K562 (cell line): ENCODE results near the gene ZBTB48. TPM values are rescaled to one million over a fixed set of nuclear protein-coding genes. Genes with fewer than 3 reads are reported as not detected.
A peak's percentile ranks its signal among the peaks of the same experiment; 100 is the strongest.

Experiments used
- BACH1 ChIP-seq: fragments of 200-800 bp; sonication (Bioruptor generic); IDR thresholded peaks from 2 replicates; pipeline ENCODE4 v1.6.1; 2016; ENCODE audit warnings: missing genetic modification characterization, missing compliant biosample characterization
- CBX3 ChIP-seq, 2 experiments: IDR thresholded peaks; 1 replicate in 1 of 2; 2 replicates in 1 of 2; pipeline ENCODE4 v1.6.1; 2012; ENCODE audit warnings: inconsistent platforms in 2 of 2, low read length in 2 of 2, borderline replicate concordance in 1 of 2, control low read depth in 1 of 2
- ELF2 ChIP-seq: fragments of 250-450 bp; sonication (Bioruptor Pico); IDR thresholded peaks from 2 replicates; pipeline ENCODE4 v1.5.0; 2021; ENCODE audit warnings: mild to moderate bottlenecking
- FOSL1 ChIP-seq: fragments of 200-800 bp; sonication (Bioruptor generic); conservative IDR thresholded peaks from 2 replicates; pipeline ENCODE4 v1.6.1; 2016; ENCODE audit warnings: missing genetic modification characterization, missing compliant biosample characterization
- HSF4 ChIP-seq: fragments of 250-450 bp; sonication (Bioruptor Pico); IDR thresholded peaks from 2 replicates; pipeline ENCODE4 v2.1.2; 2022; ENCODE audit warnings: mild to moderate bottlenecking, moderate library complexity, borderline replicate concordance
- ILF3 ChIP-seq: fragments of 450-650 bp; IDR thresholded peaks from 2 replicates; pipeline ENCODE4 v1.6.1; 2018; ENCODE audit warnings: antibody characterized with exemption, mild to moderate bottlenecking, moderate library complexity, borderline replicate concordance
- JUN ChIP-seq, 2 experiments: sonication (generic) in 1 of 2; formaldehyde crosslinking in 1 of 2; IDR thresholded peaks; 2 replicates each; pipeline versions ENCODE4 v1.6.1 to v1.8.0; 2012 to 2022; ENCODE audit warnings: borderline replicate concordance in 2 of 2, mild to moderate bottlenecking in 2 of 2, improper control_type of control experiment in 1 of 2, low read depth in 1 of 2, low read length in 1 of 2, missing genetic modification reagents in 1 of 2
- NFRKB ChIP-seq: fragments of 450-650 bp; IDR thresholded peaks from 2 replicates; pipeline ENCODE4 v1.6.1; 2016; ENCODE audit warnings: low read depth
- SNRNP70 ChIP-seq: fragments of 200-400 bp; formaldehyde crosslinking; optimal IDR thresholded peaks from 2 replicates; pipeline ENCODE3; 2017; ENCODE audit warnings: low read depth, low read length
- STAT5B ChIP-seq: fragments of 250-450 bp; sonication (Bioruptor Pico); IDR thresholded peaks from 2 replicates; pipeline ENCODE4 v1.8.0; 2021; ENCODE audit warnings: mild to moderate bottlenecking, inconsistent platforms
- SUPT5H ChIP-seq: fragments of 450-650 bp; IDR thresholded peaks from 2 replicates; pipeline ENCODE4 v1.6.1; 2016
- ZBED1 ChIP-seq: IDR thresholded peaks from 2 replicates; pipeline ENCODE4 v1.6.1; 2014
- ZNF551 ChIP-seq: fragments of 250-450 bp; sonication (Bioruptor Pico); IDR thresholded peaks from 2 replicates; pipeline ENCODE4 v1.5.0; 2021; ENCODE audit warnings: mild to moderate bottlenecking, moderate library complexity
- polyA plus RNA-seq, 8 experiments: library from polyadenylated mRNA; depleted of rRNA in 4 of 8; stranded (reverse) in 5 of 8; unstranded in 3 of 8; fragments of >200 nt; fragmentation: Nextera tagmentation in 2 of 8; fragmentation: Illumina TruSeq in 1 of 8; extraction: Ambion mirVana in 2 of 8; extraction: Trizol in 1 of 8; gene quantifications; 2 replicates each; pipeline versions ENCODE4 v1.2.1 to v1.2.3, GENCODE V29; 2011 to 2014; ENCODE audit warnings: inconsistent platforms in 1 of 8, missing spikeins in 1 of 8
- total RNA-seq, 7 experiments: library from RNA; depleted of rRNA in 6 of 7; stranded (reverse); fragments of >200 nt in 6 of 7; fragmentation: Illumina TruSeq in 2 of 7; extraction: Trizol in 2 of 7; gene quantifications; 2 replicates each; pipeline versions ENCODE4 v1.2.1 to v1.2.3, GENCODE V29; 2011 to 2021; ENCODE audit warnings: low replicate concordance in 1 of 7
- TF ChIP-seq, protein P1 (sequence below): sonication (generic); formaldehyde crosslinking; IDR thresholded peaks from 2 replicates; pipeline ENCODE4 v1.8.0; 2022; ENCODE audit warnings: mild to moderate bottlenecking, low read depth, missing genetic modification reagents
- TF ChIP-seq, protein P2 (sequence below): sonication (generic); formaldehyde crosslinking; IDR thresholded peaks from 2 replicates; pipeline ENCODE4 v1.9.0; 2022; ENCODE audit warnings: mild to moderate bottlenecking, missing genetic modification reagents
- TF ChIP-seq, protein P3 (sequence below), 2 experiments: IDR thresholded peaks in 1 of 2; conservative IDR thresholded peaks in 1 of 2; 2 replicates each; pipeline ENCODE4 v1.6.1; 2016; ENCODE audit warnings: low read depth in 2 of 2, mild to moderate bottlenecking in 1 of 2, missing compliant biosample characterization in 1 of 2, missing genetic modification characterization in 1 of 2, moderate library complexity in 1 of 2
- TF ChIP-seq, protein P4 (sequence below): fragments of 150-350 bp; IDR thresholded peaks from 2 replicates; pipeline ENCODE4 v1.6.1; 2014; ENCODE audit warnings: low read depth, mild to moderate bottlenecking, low read length, borderline replicate concordance

ZBTB48 gene
- total and polyA plus RNA-seq, 9 of the 15 experiments (the other 6 are each of a cell fraction or from before 2014, with no cell fraction given) = 1.9 to 66.9 (median 29.5) TPM

DNA sequence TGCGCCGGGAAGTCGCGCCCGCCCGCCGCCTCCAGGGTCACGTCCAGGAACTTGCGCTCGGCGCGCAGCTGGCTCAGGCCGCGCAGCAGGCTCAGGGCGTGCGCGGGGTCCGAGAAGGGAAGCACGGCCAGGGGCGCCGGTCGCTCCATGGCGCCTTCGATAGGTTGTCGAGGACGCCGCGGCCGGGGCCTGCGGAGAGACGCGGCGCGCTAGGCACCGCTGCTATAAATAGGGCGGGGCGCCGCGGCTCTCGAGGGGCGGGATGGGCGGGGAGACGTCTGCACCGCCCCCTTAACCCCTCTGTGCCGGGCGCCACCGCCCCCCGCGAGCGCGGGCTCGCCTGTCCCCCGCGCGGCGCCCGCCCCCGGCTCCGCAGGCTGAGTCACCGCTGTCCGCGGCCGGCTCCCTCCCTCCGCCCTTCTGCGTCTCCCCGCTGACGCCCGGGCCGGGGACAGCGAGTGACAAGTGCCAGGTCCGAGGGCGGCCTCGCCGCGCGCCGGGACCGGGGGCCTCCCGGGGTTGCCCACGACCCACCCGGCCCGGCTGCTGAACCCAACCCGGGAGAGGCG is 23.0 kb downstream of the ZBTB48 start, which contains the start of gene KLHL21 (continued):
- TF ChIP-seq, protein P1, sequence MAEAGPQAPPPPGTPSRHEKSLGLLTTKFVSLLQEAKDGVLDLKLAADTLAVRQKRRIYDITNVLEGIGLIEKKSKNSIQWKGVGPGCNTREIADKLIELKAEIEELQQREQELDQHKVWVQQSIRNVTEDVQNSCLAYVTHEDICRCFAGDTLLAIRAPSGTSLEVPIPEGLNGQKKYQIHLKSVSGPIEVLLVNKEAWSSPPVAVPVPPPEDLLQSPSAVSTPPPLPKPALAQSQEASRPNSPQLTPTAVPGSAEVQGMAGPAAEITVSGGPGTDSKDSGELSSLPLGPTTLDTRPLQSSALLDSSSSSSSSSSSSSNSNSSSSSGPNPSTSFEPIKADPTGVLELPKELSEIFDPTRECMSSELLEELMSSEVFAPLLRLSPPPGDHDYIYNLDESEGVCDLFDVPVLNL = no peak
- TF ChIP-seq NFRKB (no peak), SUPT5H (peak; percentile 83), ELF2 (CRISPR knock-in tag) (no peak), SNRNP70 (no peak), FOSL1 (peak; percentile 95), CBX3 (IDR thresholded peaks at IDR 0.05; ENCODE audit: borderline replicate concordance in 1 of 2, low read length in 2 of 2) (peak in 1 of 2 experiments; percentile 34; a peak in 1 of 3 replicates), ILF3 (peak; percentile 85; the same call in 1 of the 2 replicates), BACH1 (tag) (no peak), ZBED1 (no peak), JUN (IDR thresholded peaks at IDR 0.05; ENCODE audit: borderline replicate concordance, low read depth, low read length) (peak; percentile 93), JUN (CRISPR knock-in tag; IDR thresholded peaks at IDR 0.05; ENCODE audit: borderline replicate concordance) (0 out of 2 replicates have a peak, but pooled peaks have one; percentile 47), HSF4 (peak; percentile 80; the same call in 1 of the 2 replicates), ZNF551 (CRISPR knock-in tag) (no peak), STAT5B (CRISPR knock-in tag) (no peak)
- TF ChIP-seq, protein P2, sequence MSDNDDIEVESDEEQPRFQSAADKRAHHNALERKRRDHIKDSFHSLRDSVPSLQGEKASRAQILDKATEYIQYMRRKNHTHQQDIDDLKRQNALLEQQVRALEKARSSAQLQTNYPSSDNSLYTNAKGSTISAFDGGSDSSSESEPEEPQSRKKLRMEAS (CRISPR knock-in tag) = no peak; the same call in 1 of the 2 replicates
- TF ChIP-seq, protein P3, sequence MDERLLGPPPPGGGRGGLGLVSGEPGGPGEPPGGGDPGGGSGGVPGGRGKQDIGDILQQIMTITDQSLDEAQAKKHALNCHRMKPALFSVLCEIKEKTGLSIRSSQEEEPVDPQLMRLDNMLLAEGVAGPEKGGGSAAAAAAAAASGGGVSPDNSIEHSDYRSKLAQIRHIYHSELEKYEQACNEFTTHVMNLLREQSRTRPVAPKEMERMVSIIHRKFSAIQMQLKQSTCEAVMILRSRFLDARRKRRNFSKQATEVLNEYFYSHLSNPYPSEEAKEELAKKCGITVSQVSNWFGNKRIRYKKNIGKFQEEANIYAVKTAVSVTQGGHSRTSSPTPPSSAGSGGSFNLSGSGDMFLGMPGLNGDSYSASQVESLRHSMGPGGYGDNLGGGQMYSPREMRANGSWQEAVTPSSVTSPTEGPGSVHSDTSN (CRISPR knock-in tag; IDR thresholded peaks at IDR 0.05; ENCODE audit: low read depth) = no peak
- TF ChIP-seq, protein P3 (tag; conservative IDR thresholded peaks at IDR 0.05; ENCODE audit: low read depth) = no peak
- TF ChIP-seq, protein P4, sequence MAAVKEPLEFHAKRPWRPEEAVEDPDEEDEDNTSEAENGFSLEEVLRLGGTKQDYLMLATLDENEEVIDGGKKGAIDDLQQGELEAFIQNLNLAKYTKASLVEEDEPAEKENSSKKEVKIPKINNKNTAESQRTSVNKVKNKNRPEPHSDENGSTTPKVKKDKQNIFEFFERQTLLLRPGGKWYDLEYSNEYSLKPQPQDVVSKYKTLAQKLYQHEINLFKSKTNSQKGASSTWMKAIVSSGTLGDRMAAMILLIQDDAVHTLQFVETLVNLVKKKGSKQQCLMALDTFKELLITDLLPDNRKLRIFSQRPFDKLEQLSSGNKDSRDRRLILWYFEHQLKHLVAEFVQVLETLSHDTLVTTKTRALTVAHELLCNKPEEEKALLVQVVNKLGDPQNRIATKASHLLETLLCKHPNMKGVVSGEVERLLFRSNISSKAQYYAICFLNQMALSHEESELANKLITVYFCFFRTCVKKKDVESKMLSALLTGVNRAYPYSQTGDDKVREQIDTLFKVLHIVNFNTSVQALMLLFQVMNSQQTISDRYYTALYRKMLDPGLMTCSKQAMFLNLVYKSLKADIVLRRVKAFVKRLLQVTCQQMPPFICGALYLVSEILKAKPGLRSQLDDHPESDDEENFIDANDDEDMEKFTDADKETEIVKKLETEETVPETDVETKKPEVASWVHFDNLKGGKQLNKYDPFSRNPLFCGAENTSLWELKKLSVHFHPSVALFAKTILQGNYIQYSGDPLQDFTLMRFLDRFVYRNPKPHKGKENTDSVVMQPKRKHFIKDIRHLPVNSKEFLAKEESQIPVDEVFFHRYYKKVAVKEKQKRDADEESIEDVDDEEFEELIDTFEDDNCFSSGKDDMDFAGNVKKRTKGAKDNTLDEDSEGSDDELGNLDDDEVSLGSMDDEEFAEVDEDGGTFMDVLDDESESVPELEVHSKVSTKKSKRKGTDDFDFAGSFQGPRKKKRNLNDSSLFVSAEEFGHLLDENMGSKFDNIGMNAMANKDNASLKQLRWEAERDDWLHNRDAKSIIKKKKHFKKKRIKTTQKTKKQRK = no peak
